ENCODE measurements around the gene VAMP2. TPM values are rescaled to one million over a fixed set of nuclear protein-coding genes. Genes with fewer than 3 reads are reported as not detected.

The VAMP2 gene
- total and polyA plus RNA-seq, 10 of the 15 experiments (the other 5 are each of a cell fraction or from before 2014, with no cell fraction given) = 3.0 to 35.2 (median 25.0) TPM

- CTCF ChIA-PET = interaction anchor here (1.1 kb wide), 1 partner anchor 10 kb away, joined by 3 read pairs; no protein-coding TSS in a partner anchor
- intact Hi-C loops (cut with micrococcal nuclease; ENCODE audit: unreplicated experiment) = no loop called here
- DNase-seq (ENCODE audit: low read depth, low spot score) (no peak), FAIRE-seq (no peak), ATAC-seq (no peak)
- in situ Hi-C loops (cut with MboI) = no loop called here
- RAD21 ChIA-PET (ENCODE audit: unreplicated experiment) = no interaction called here
- no TSS peak for BruUV-seq (replicated peaks)
- no peak overlapping the region for H3K27ac ChIP-seq (ENCODE audit: control insufficient read depth, insufficient read depth)
- H3K9ac ChIP-seq (ENCODE audit: control insufficient read depth, insufficient read depth, low read length) = no peak overlapping the region
- no peaks in the 10 kb centered on the region for H3K79me2 ChIP-seq (ENCODE audit: control insufficient read depth, insufficient read depth, low read length)
- POLR2A ChIA-PET = interaction anchor here (0.6 kb wide), 1 partner anchor 10 kb away, joined by 4 read pairs; no protein-coding TSS in a partner anchor
- peaks cover 11 to 28% of the 10 kb centered on the region in 2 experiments for H3K36me3 ChIP-seq (ENCODE audit: control insufficient read depth in 2 of 2, insufficient read depth in 2 of 2, low read length in 1 of 2)
- no peak overlapping the region for H3K4me3 ChIP-seq
- 92% methylated on average over 22 of the region's 22 CpGs for WGBS (ENCODE audit: insufficient coverage, insufficient replicate concordance, low lambda C conversion rate, missing lambda C conversion rate)
- no peaks in the 10 kb centered on the region for H3K9me3 ChIP-seq (replicated peaks; ENCODE audit: control insufficient read depth, insufficient read depth, low read length)
- TF ChIP-seq POU2F2 (IDR thresholded peaks at IDR 0.05; ENCODE audit: borderline replicate concordance, low read depth, low read length) (0 out of 3 replicates have a peak, but pooled peaks have one; percentile 5), POLR2AphosphoS5 (IDR thresholded peaks at IDR 0.05; ENCODE audit: low read length) (peak; percentile 71), EP300 (IDR thresholded peaks at IDR 0.05; ENCODE audit: borderline replicate concordance in 1 of 2, control insufficient read depth in 1 of 2, low read depth in 2 of 2, low read length in 2 of 2) (no peak)
- SMC1A ChIA-PET (ENCODE audit: uncharacterized antibody, unreplicated experiment) = no interaction called here
- H3K4me1 ChIP-seq (ENCODE audit: control insufficient read depth, insufficient read depth, low read length) = peaks cover 3% of the 10 kb centered on the region
- H3K27me3 ChIP-seq (replicated peaks in 1 of 2; ENCODE audit: control insufficient read depth in 2 of 2, insufficient read depth in 2 of 2, low read length in 1 of 2) = no peaks in the 10 kb centered on the region
- no peaks in the 10 kb centered on the region for H4K20me1 ChIP-seq (ENCODE audit: control insufficient read depth, insufficient read depth)
- H2AFZ ChIP-seq (ENCODE audit: control insufficient read depth, low read depth, low read length) = no peak overlapping the region
- no peak overlapping the region for H3K4me2 ChIP-seq (ENCODE audit: control insufficient read depth, insufficient read depth)
Observed at GRCh38 chr17:8143581-8144400, 19.0 kb downstream of the VAMP2 start.

- Histone ChIP-seq H2AFZ (ENCODE audit: control insufficient read depth, low read depth, low read length) (no peak overlapping the region), H3K9me3 (replicated peaks; ENCODE audit: control insufficient read depth, insufficient read depth, low read length) (no peaks in the 10 kb centered on the region), H3K4me1 (ENCODE audit: control insufficient read depth, insufficient read depth, low read length) (peaks cover 3% of the 10 kb centered on the region), H3K4me2 (ENCODE audit: control insufficient read depth, insufficient read depth) (no peak overlapping the region), H4K20me1 (ENCODE audit: control insufficient read depth, insufficient read depth) (no peaks in the 10 kb centered on the region), H3K4me3 (no peak overlapping the region), H3K27ac (ENCODE audit: control insufficient read depth, insufficient read depth) (no peak overlapping the region), H3K9ac (ENCODE audit: control insufficient read depth, insufficient read depth, low read length) (no peak overlapping the region), H3K27me3 (replicated peaks in 1 of 2; ENCODE audit: control insufficient read depth in 2 of 2, insufficient read depth in 2 of 2, low read length in 1 of 2) (no peaks in the 10 kb centered on the region), H3K79me2 (ENCODE audit: control insufficient read depth, insufficient read depth, low read length) (no peaks in the 10 kb centered on the region), H3K36me3 (ENCODE audit: control insufficient read depth in 2 of 2, insufficient read depth in 2 of 2, low read length in 1 of 2) (peaks cover 5 to 27% of the 10 kb centered on the region in 2 experiments)
- SMC1A ChIA-PET (ENCODE audit: uncharacterized antibody, unreplicated experiment) = no interaction called here
- no peak for FAIRE-seq
- DNase-seq (ENCODE audit: low read depth, low spot score) = no peak
- in situ Hi-C loops (cut with MboI) (no loop called here), intact Hi-C loops (cut with micrococcal nuclease; ENCODE audit: unreplicated experiment) (no loop called here)
- POLR2A ChIA-PET = interaction anchor here (0.6 kb wide), 1 partner anchor 10 kb away, joined by 4 read pairs; no protein-coding TSS in a partner anchor
- no peak for ATAC-seq
- 82% methylated on average over 10 of the region's 15 CpGs for WGBS (ENCODE audit: insufficient coverage, insufficient replicate concordance, low lambda C conversion rate, missing lambda C conversion rate)
- no peak for TF ChIP-seq JUND (IDR thresholded peaks at IDR 0.05; ENCODE audit: low read depth, low read length)
- no peak for TF ChIP-seq SPI1 (IDR thresholded peaks at IDR 0.05; ENCODE audit: borderline replicate concordance, insufficient read depth, low read depth, low read length)
- no peak for TF ChIP-seq EP300 (IDR thresholded peaks at IDR 0.05; ENCODE audit: borderline replicate concordance in 1 of 2, control insufficient read depth in 1 of 2, low read depth in 2 of 2, low read length in 2 of 2)
- TF ChIP-seq USF1 (IDR thresholded peaks at IDR 0.05; ENCODE audit: borderline replicate concordance, extremely low read length, insufficient read depth, low read depth, low read length) = no peak
- no peak for TF ChIP-seq RCOR1 (conservative IDR thresholded peaks at IDR 0.05; ENCODE audit: low read depth, low read length)
- no peak for TF ChIP-seq EED (IDR thresholded peaks at IDR 0.05; ENCODE audit: low read depth)
- TF ChIP-seq RB1 (IDR thresholded peaks at IDR 0.05; ENCODE audit: borderline replicate concordance) = no peak
- RAD21 ChIA-PET (ENCODE audit: unreplicated experiment) = no interaction called here
- BruUV-seq (replicated peaks) = no TSS peak
- CTCF ChIA-PET = interaction anchor here (1.1 kb wide), 1 partner anchor 9 kb away, joined by 3 read pairs; no protein-coding TSS in a partner anchor
Observed at GRCh38 chr17:8142887-8143580, 19.7 kb downstream of the VAMP2 start.

All from GM12878 (cell line).